Stimulated activated CD4-positive, alpha-beta T cell treated with anti-CD3 and anti-CD28 coated beads, Interleukin-12 subunit alpha, Interleukin-12 subunit beta, amount 100 ng/mL, for 4 hours (primary cell): ENCODE data around the gene SMYD3.

Experiments
- DNase-seq: peaks from one replicate; pipeline ENCODE4 v3.0.0-alpha.2; 2020

Gene SMYD3

DNA sequence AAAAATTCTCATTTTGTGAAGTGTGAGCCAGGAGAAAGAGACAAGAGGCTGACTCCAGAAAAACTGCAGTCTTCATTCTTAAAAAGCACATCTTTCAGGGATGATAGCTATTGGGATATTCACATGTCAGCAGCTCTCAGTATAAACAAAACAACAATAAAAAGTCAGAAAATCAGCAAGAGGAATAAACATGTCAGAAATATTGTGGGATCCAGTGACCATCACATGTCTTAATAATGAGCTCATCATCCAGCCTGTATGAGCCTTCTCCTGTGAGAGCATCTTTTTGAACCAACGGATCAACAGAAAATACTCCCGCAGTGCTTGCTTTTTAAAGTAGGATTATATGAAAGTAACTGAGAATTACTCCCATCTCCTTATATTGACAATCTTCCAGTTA, 241.6 kb downstream of the SMYD3 start:
- no peak for DNase-seq

DNA sequence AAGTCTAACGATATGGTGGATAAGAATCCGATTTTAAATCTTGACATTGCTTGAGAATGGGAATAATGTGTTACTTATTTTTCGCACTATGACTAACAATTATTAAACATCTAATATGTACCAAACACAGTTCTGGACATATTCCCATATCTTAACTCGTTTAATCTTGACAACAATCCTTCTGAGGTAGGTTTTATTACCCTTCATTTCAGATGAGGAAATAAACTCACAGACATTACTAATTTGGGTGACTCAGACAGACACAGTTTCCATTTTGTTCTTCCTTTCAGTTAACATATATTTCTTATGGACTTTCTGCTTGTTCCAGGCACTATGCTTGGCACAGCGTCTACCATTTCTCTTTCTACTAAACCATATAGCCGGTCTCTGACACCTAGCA, 244.8 kb downstream of the SMYD3 start:
- no peak for DNase-seq

DNA sequence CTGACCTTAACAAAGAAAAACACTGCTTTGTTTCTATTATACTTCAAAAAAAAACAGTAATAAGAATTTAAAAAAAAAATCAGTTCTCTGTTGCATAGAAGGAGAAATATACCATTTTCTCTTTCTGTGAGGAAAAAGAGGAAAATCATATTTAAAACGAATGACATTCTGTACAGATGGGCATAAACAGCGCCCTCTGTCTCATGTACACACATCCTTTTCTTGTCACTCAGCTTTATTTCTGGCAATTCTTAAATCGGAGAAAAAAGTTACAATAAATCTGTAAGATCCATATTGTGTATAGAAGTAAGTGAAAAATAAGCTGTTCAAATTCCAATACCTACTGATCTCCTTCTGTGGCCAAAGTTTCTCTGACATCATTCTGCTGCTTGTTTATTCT, 245.4 kb downstream of the SMYD3 start:
- no peak for DNase-seq

- no peak for DNase-seq
Measured at GRCh38 chr1:246258250-246258649, 248.8 kb downstream of the SMYD3 start.

GRCh38 chr1:246255773-246256172, 251.3 kb downstream of the SMYD3 start:
- DNase-seq = no peak

GRCh38 chr1:246254854-246255253, 252.2 kb downstream of the SMYD3 start:
- DNase-seq = no peak

DNA sequence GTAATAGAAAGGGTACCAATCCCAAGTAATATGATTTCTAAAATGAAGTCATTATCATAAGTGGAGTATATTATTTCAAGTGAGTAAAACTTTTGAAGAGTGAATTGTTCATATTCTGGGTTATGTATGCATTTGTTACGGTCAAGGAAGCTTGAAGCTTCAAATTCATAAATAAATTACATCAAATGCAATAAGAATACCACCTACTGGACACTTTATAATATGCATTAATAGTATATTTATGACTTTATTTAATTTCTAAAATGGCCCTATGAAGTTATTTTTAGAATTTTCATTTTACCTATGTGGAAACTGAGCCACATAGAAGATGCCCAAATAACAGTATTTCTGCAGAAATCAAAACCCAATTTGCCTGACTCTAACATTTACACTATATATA, 260.6 kb downstream of the SMYD3 start:
- DNase-seq = no peak

- no peak for DNase-seq
Measured at GRCh38 chr1:246245541-246245940, 261.5 kb downstream of the SMYD3 start.

DNA sequence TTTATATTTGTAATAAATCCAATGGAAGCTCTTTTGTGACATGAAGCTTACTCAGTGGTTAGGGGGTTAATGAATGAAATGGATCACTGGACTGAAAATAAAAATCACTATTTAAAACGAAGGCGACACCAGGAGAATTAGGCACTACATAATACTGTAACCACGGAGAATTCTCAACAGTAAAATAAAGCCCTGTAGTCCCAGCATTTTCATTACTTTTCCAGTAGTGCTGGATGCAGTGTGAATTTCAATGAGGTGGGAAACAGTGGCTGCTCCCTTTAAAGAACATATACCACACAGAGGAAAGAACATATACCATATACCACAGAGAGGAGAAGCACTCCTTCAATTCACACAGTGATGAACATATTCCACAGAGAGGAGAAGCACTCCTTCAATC, 275.0 kb downstream of the SMYD3 start:
- DNase-seq = no peak

- DNase-seq = no peak
Measured at GRCh38 chr1:246226041-246226440, 281.0 kb downstream of the SMYD3 start.

- no peak for DNase-seq
Measured at GRCh38 chr1:246221485-246222255, 285.4 kb downstream of the SMYD3 start.

- no peak for DNase-seq
Measured at GRCh38 chr1:246220495-246221065, 286.5 kb downstream of the SMYD3 start.

GRCh38 chr1:246219508-246220030, 287.5 kb downstream of the SMYD3 start:
- no peak for DNase-seq

- no peak for DNase-seq
Measured at GRCh38 chr1:246218686-246219085, 288.4 kb downstream of the SMYD3 start.

- no peak for DNase-seq
Measured at GRCh38 chr1:246216906-246217305, 290.2 kb downstream of the SMYD3 start.

DNA sequence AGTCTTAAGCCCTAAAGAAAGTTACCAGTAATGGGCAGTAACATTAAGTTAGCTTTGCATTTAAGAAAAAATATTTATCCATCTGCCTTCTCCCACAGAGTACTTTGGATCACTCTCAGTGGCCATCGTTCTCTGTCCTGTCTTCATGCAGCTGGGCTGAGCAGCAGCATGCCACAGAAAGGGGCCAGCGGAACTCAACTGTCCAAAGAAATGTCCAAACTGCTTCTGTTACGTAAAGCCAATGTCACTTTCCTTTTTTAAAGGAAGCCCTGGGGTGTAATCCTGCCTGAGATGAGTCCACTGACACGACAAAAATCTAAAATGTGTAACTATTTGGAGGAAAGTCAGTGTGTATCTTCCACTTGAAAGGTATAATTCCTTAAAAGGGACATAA, 291.6 kb downstream of the SMYD3 start:
- no peak for DNase-seq

DNA sequence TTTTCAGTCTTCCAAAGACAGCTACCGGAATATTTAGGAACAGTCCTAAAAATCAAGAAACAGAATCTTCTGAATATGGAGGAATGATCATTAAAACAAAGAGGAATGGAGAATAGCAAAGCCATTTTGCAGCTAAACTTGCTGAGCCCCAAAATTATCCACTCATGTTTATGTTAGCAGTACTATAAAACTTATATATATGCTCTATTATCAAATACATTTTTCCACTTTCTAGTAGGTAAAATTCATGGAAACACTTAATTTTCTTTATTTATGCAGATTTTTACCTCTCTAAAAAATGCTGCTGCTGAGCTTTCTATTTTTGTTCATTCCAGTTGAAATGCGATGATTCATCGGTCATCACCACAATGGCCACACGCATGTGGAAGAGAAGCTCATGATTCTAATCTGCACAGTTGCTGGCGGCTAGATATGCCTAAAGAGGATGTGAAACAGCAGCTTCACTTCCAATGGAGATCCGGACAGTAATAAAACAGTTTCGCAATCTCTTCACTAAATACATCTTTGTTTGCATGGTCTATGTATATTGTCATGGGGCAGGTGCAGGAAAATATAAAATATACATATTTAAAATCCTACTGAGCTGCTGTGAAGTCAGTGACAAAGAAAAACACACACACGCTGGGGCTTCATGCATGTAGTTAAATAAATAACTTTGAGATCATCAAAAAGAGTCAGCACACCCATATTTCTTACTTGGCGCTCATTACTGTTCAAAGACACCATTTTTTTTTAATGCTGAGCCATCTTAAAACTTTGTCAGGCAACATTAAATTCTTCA, 292.2 kb downstream of the SMYD3 start:
- no peak for DNase-seq

DNA sequence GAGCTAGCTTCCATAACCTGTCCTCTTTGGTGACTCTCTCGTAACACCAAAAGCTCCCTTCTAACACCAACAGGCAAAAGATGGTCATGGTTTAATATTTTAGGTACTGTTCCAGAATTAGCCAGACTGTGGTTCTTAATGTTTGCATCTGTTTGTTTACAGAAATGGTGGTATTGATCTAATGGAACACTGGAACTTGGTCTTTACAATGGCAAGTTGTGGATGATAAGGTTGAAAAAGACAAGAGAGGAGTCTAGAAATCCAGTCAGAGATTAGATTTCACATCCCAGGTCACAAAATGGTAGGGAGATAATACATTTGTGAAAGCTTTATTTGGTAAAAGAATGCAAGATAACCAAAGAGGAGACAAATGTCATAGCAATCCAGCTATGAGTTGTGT, 293.1 kb downstream of the SMYD3 start:
- no peak for DNase-seq

DNA sequence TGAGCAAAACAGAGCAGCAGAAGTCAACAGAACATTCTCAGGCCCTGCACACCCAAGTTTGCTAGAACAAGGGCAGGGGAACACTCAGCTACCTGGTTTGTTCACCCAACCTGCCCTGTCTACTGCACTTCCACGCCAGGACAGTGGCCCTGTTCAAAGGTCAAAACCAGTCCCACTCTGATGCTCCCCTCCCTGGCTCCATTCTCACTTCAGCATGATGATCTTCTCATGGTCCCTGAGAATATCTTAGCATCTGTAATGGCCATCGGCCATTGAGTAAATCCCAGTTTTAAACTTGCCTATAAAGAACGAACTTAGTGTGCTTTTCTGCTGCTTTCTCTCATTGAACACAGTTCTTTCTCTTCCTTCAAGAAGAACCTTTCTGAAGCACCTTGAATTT, 293.6 kb downstream of the SMYD3 start:
- no peak for DNase-seq

DNA sequence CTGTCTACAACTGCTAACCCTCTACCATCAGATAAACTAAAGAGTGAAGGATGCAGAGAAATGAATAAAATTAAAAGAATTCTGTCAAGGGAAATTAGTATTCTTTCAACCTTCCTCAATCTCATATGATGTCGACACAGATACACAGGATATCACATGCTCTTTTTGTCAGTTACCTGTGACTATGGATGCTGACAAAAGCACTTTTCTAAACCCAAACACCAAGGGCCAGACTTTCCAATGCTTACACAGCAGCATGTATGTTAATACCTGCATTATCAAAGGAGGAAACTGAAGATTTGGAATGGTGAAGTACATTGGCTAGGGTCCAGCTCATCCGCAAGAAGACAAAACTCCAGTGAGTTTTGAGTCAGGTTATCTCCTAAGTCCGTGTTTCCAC, 294.0 kb downstream of the SMYD3 start:
- no peak for DNase-seq

- DNase-seq = no peak
Measured at GRCh38 chr1:246212013-246212412, 295.1 kb downstream of the SMYD3 start.

GRCh38 chr1:246210756-246211155, 296.3 kb downstream of the SMYD3 start:
- DNase-seq = no peak

- DNase-seq = no peak
Measured at GRCh38 chr1:246208105-246208504, 299.0 kb downstream of the SMYD3 start.

DNA sequence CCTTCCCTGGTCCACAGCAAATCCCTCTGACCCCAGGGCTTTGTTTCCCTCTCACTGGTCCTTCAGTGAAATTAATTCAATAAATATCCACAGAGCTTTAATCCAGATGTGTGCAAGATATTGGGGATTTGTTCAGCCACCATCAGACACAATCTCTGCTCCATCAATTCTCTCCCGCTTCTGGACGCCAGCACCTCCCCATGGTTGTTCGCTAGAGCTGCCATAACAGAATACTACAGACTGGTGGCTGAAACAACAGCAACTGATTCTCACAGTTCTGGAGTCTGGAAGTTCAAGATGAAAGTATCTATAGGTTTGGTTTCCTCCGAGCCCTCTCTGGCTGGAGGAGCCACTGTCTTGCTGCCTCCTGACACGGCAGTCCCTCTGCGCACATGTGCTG, 303.9 kb downstream of the SMYD3 start:
- no peak for DNase-seq
